ENCODE data around the gene MICAL2. TPM values are rescaled to one million over a fixed set of nuclear protein-coding genes. Genes with fewer than 3 reads are reported as not detected.

Gene MICAL2
- total and polyA plus RNA-seq, 2 of the 8 experiments (the other 6 are each of a cell fraction or from before 2014, with no cell fraction given), result 1.3 to 4.1 TPM

GRCh38 chr11:12286606-12287005 lies 176.2 kb downstream of the MICAL2 start:
- Histone ChIP-seq H2BK5ac (ENCODE audit: low read depth, low read length) (no peak overlapping the region), H3K9ac (replicated peaks in 1 of 4; ENCODE audit: extremely low read depth in 1 of 4, low read depth in 3 of 4, low read length in 3 of 4) (no peak overlapping the region), H4K8ac (ENCODE audit: extremely low read depth, insufficient read depth, low read length) (no peak overlapping the region), H3K56ac (replicated peaks; ENCODE audit: insufficient read length, low read depth, low read length) (no peak overlapping the region), H3K27ac (ENCODE audit: low read depth, low read length) (no peak overlapping the region), H2AK5ac (ENCODE audit: low read depth, low read length) (no peak overlapping the region), H3K18ac (ENCODE audit: extremely low read depth, low read length) (no peak overlapping the region), H3K4ac (replicated peaks; ENCODE audit: insufficient read length, low read depth, low read length) (no peak overlapping the region), H2BK20ac (ENCODE audit: low read length) (no peak overlapping the region), H2BK15ac (ENCODE audit: low read length) (no peak overlapping the region), H3K14ac (ENCODE audit: insufficient read length) (no peak overlapping the region), H3K23ac (ENCODE audit: insufficient read length) (no peak overlapping the region), H2BK12ac (ENCODE audit: low read depth, low read length) (no peak overlapping the region), H3K27me3 (replicated peaks in 1 of 4; ENCODE audit: control insufficient read depth in 3 of 4, extremely low read depth in 1 of 4, insufficient read depth in 3 of 4, low read length in 3 of 4) (no peaks in the 10 kb centered on the region), H3K4me1 (replicated peaks in 1 of 4; ENCODE audit: control insufficient read depth in 3 of 4, insufficient read depth in 4 of 4, low read length in 3 of 4) (peaks cover 0 to 4% (median 3%) of the 10 kb centered on the region in 4 experiments; a peak in 3 of 7 replicates), H2AFZ (ENCODE audit: low read length) (no peak overlapping the region), H4K91ac (replicated peaks; ENCODE audit: insufficient read length, low read length) (no peak overlapping the region), H3K23me2 (ENCODE audit: low read depth, low read length) (peaks cover 1% of the 10 kb centered on the region; the same call in 1 of the 2 replicates), H2BK120ac (replicated peaks; ENCODE audit: low read depth, low read length) (no peak overlapping the region), H4K20me1 (replicated peaks in 1 of 2; ENCODE audit: control insufficient read depth in 1 of 2, insufficient read depth in 2 of 2, low read length in 2 of 2) (no peaks in the 10 kb centered on the region), H3K4me3 (ENCODE audit: extremely low read depth in 1 of 4, insufficient read depth in 2 of 4, low read depth in 3 of 4, low read length in 4 of 4) (no peak overlapping the region), H3K4me2 (ENCODE audit: insufficient read depth in 1 of 2, low read depth in 2 of 2, low read length in 2 of 2) (no peak overlapping the region), H3K9me3 (ENCODE audit: insufficient read depth in 2 of 2, low read depth in 1 of 2, low read length in 1 of 2) (no peaks in the 10 kb centered on the region), H3K36me3 (ENCODE audit: control insufficient read depth in 2 of 4, insufficient read depth in 4 of 4, low read length in 3 of 4) (no peaks in the 10 kb centered on the region), H3K79me2 (ENCODE audit: control insufficient read depth in 1 of 2, insufficient read depth in 2 of 2, low read length in 2 of 2) (no peaks in the 10 kb centered on the region), H4K5ac (ENCODE audit: insufficient read length, low read depth, low read length) (no peak overlapping the region), H3K79me1 (ENCODE audit: low read depth, low read length) (no peaks in the 10 kb centered on the region)
- ChIA-PET POLR2A (ENCODE audit: partially characterized antibody) (interaction anchor here (0.9 kb wide), 1 partner anchor 203 kb away, joined by 3 read pairs; no protein-coding TSS in a partner anchor), CTCF (ENCODE audit: partially characterized antibody) (interaction anchor here (0.5 to 22.1 kb wide), 32 partner anchors 8 to 775 kb away, joined by 3 to 403 read pairs (median 4); no protein-coding TSS in a partner anchor)
- FAIRE-seq (no peak), DNase-seq (ENCODE audit: low read depth in 1 of 2, low spot score in 2 of 2) (no peak)
- WGBS, 2 experiments (ENCODE audit: extremely low coverage in 1 of 2, insufficient coverage in 1 of 2, insufficient read length in 1 of 2, insufficient replicate concordance in 2 of 2, low coverage in 1 of 2, low lambda C conversion rate in 2 of 2, missing lambda C conversion rate in 1 of 2), result 81% methylated on average over 6 of the region's 6 CpGs; no CpG with 5 or more reads in 1 of the 2 experiments

Measured in H1 (cell line).